ENCODE results near the gene RRAGB.

RRAGB gene

GRCh38 chrX:55777596-55777995 lies 60.0 kb downstream of the RRAGB start:
- TF ChIP-seq, protein P1, sequence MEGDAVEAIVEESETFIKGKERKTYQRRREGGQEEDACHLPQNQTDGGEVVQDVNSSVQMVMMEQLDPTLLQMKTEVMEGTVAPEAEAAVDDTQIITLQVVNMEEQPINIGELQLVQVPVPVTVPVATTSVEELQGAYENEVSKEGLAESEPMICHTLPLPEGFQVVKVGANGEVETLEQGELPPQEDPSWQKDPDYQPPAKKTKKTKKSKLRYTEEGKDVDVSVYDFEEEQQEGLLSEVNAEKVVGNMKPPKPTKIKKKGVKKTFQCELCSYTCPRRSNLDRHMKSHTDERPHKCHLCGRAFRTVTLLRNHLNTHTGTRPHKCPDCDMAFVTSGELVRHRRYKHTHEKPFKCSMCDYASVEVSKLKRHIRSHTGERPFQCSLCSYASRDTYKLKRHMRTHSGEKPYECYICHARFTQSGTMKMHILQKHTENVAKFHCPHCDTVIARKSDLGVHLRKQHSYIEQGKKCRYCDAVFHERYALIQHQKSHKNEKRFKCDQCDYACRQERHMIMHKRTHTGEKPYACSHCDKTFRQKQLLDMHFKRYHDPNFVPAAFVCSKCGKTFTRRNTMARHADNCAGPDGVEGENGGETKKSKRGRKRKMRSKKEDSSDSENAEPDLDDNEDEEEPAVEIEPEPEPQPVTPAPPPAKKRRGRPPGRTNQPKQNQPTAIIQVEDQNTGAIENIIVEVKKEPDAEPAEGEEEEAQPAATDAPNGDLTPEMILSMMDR (IDR thresholded peaks at IDR 0.05), result no peak
- no peaks in the 10 kb centered on the region for H3K27me3 ChIP-seq
- no peaks in the 10 kb centered on the region for H3K4me1 ChIP-seq (ENCODE audit: control insufficient read depth in 1 of 2, insufficient read depth in 1 of 2, low read depth in 1 of 2, low read length in 1 of 2)
- H3K4me3 ChIP-seq (ENCODE audit: low read depth in 1 of 2, low read length in 1 of 2), result no peak overlapping the region
- no peak overlapping the region for H3K27ac ChIP-seq
- H3K9me3 ChIP-seq, result no peaks in the 10 kb centered on the region
- H3K36me3 ChIP-seq, result no peaks in the 10 kb centered on the region

DNA sequence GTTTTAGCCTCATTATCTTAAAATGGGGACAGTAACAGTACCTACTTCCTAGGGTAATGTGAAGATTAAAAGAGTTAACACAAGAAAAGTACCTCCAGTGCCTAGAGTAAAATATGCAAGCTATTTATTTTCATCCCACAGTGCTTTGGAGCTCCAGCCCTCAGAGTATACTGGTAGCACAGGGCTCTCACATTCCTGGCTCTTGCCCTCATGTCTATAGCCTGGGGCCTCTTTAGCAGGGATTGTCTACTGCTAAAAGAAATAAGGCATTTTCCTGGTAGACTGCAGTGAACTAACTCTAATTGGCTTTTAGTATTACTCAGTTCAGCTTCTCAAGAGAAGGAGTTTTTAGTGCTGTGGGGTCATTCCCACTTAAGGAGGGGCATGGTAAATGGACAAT lies 60.8 kb downstream of the RRAGB start:
- Histone ChIP-seq H3K4me1 (ENCODE audit: control insufficient read depth in 1 of 2, insufficient read depth in 1 of 2, low read depth in 1 of 2, low read length in 1 of 2) (no peaks in the 10 kb centered on the region), H3K4me3 (ENCODE audit: low read depth in 1 of 2, low read length in 1 of 2) (no peak overlapping the region), H3K27me3 (no peaks in the 10 kb centered on the region), H3K27ac (no peak overlapping the region), H3K9me3 (no peaks in the 10 kb centered on the region), H3K36me3 (no peaks in the 10 kb centered on the region)
- TF ChIP-seq, protein P1 (IDR thresholded peaks at IDR 0.05), result no peak

DNA sequence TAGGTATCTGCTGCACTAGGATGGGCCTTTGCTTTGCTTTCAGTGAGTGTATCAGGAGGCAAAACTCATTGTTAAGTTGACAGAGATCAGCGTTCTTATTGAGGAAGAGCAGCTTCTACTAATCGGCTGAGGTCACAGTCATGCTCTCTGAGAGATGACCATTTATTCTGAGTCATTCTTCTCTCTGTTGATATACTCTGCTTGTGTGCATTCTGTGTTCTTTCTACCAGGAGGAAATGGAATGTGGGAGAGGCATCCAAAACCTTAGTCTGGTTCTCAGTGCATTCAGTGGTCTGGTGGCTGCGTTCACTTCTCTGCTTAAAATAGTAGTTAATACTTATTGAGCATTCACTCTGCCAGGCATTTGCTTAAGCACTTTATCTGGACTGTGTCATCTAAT lies 66.2 kb downstream of the RRAGB start:
- H3K27ac ChIP-seq, result no peak overlapping the region
- no peaks in the 10 kb centered on the region for H3K36me3 ChIP-seq
- H3K9me3 ChIP-seq, result no peaks in the 10 kb centered on the region
- no peaks in the 10 kb centered on the region for H3K4me1 ChIP-seq (ENCODE audit: control insufficient read depth in 1 of 2, insufficient read depth in 1 of 2, low read depth in 1 of 2, low read length in 1 of 2)
- H3K27me3 ChIP-seq, result no peaks in the 10 kb centered on the region
- TF ChIP-seq, protein P1 (IDR thresholded peaks at IDR 0.05), result no peak
- no peak overlapping the region for H3K4me3 ChIP-seq (ENCODE audit: low read depth in 1 of 2, low read length in 1 of 2)

GRCh38 chrX:55787063-55787462 lies 69.5 kb downstream of the RRAGB start:
- TF ChIP-seq, protein P1 (IDR thresholded peaks at IDR 0.05), result no peak
- H3K36me3 ChIP-seq, result no peaks in the 10 kb centered on the region
- H3K9me3 ChIP-seq, result no peaks in the 10 kb centered on the region

GRCh38 chrX:55787727-55788126 lies 70.2 kb downstream of the RRAGB start:
- TF ChIP-seq, protein P1 (IDR thresholded peaks at IDR 0.05), result no peak

More at GRCh38 chrX:55787063-55787462, 69.5 kb downstream of the RRAGB start:
- no peaks in the 10 kb centered on the region for H3K4me1 ChIP-seq (ENCODE audit: control insufficient read depth in 1 of 2, insufficient read depth in 1 of 2, low read depth in 1 of 2, low read length in 1 of 2)
- H3K27ac ChIP-seq, result no peak overlapping the region
- H3K4me3 ChIP-seq (ENCODE audit: low read depth in 1 of 2, low read length in 1 of 2), result no peak overlapping the region
- H3K27me3 ChIP-seq, result no peaks in the 10 kb centered on the region

DNA sequence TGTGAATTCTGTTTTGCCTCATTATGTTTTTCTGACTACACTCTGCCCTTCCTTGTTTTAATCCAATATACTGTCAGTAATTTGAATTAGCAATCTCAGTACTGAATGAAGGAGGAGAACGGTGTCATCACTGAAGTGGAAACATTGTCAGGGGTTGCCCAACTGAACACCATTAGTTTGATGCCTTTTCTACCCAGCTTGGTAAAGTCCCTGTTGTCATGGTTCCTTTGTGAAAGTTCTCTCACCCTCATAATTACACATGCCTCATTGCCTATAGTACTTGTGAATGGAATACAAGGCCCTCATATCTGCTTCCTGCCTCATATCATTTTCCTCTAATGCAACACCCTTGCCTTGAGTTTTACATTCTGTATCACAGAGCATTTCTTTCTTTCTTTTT lies 76.9 kb downstream of the RRAGB start:
- H3K9me3 ChIP-seq, result no peaks in the 10 kb centered on the region
- H3K27ac ChIP-seq, result no peak overlapping the region
- H3K27me3 ChIP-seq, result no peaks in the 10 kb centered on the region
- H3K4me1 ChIP-seq (ENCODE audit: control insufficient read depth in 1 of 2, insufficient read depth in 1 of 2, low read depth in 1 of 2, low read length in 1 of 2), result no peaks in the 10 kb centered on the region
- no peak overlapping the region for H3K4me3 ChIP-seq (ENCODE audit: low read depth in 1 of 2, low read length in 1 of 2)
- no peaks in the 10 kb centered on the region for H3K36me3 ChIP-seq
- TF ChIP-seq, protein P1 (IDR thresholded peaks at IDR 0.05), result no peak

More at GRCh38 chrX:55787727-55788126, 70.2 kb downstream of the RRAGB start:
- H3K9me3 ChIP-seq, result no peaks in the 10 kb centered on the region
- H3K36me3 ChIP-seq, result no peaks in the 10 kb centered on the region
- H3K4me3 ChIP-seq (ENCODE audit: low read depth in 1 of 2, low read length in 1 of 2), result no peak overlapping the region
- no peak overlapping the region for H3K27ac ChIP-seq
- H3K27me3 ChIP-seq, result no peaks in the 10 kb centered on the region
- no peaks in the 10 kb centered on the region for H3K4me1 ChIP-seq (ENCODE audit: control insufficient read depth in 1 of 2, insufficient read depth in 1 of 2, low read depth in 1 of 2, low read length in 1 of 2)

Measured in neutrophil (primary cell).